ENCODE data around the gene SYNPO2L.
A peak's percentile ranks its signal among the peaks of the same experiment; 100 is the strongest.
"Not testable (repeated sequence)": the region's sequence is repeated elsewhere in the genome, so short reads cannot be mapped to it uniquely, and the experiment has no call there.

SYNPO2L gene

DNA sequence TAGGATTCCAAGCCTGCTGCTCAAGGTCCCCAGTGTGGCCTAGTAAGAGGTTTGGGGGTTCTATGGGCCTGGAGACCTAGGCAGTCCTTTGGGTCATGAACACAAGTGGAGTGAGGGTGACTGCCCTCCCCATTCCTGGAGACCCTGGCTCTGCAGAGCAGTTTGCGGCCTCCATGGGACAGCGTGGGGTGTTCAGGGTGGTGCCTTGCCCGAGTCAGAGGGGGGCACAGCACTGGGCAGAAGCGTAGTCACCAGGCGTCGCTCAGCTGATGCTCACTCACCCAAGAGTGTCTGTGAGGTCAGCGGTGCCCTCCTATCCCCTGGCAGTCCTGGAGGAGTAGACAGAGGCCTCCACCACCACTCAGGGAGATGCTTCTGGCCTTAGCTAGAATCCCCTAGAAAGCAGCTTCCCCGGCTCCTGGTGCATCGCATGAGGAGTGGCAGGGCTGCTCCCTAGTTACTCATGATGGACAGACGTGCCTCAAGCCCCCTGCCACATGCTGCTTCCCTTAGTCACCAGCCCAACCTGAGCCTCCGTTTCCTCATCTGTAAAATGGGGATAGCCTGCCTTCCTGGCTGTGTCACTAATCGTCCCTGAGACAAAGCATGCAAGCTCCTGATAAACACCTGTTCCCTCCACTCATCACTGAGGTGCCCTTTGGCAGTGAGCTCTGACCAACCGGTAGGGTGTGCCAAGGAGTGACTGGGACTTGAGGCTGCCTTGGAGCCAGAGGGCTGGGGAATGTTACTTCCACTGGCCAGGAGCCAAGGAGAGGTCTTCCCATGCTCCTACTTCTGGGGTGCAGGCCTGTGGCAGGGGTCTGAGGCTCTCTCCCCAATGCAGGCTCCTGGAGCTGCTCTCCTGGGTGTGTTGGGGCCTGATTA lies 8.6 kb upstream of the SYNPO2L start:
- not testable (repeated sequence) for H3K36me3 Mint-ChIP-seq (ENCODE audit: insufficient read depth); H3K4me3 Mint-ChIP-seq; H3K27me3 Mint-ChIP-seq; H3K9me3 Mint-ChIP-seq; H3K4me1 Mint-ChIP-seq (ENCODE audit: low read depth in 2 of 2); H3K27ac Mint-ChIP-seq; DNase-seq; ATAC-seq (replicated peaks)

DNA sequence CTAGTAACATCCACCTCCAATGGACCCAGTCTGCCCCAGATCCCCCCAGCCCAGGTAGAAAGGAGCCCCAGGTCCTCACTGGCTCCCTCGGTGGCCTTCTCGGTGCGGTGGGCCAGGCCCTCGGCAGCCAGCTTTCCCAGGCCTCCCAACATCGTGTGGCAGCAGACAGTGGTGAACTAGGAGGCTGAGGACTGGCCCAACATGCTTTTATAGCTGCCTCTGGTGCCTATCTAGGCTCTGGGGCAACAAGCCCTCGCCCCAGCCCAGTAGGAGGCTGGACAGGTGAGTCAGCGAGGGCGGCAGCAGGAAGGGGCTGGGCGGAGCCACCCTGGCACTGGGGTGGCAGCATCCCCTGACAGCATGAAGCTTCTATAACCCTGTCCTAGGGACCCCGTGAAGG lies 7.8 kb upstream of the SYNPO2L start:
- H3K36me3 Mint-ChIP-seq (ENCODE audit: insufficient read depth); DNase-seq; ATAC-seq (replicated peaks); H3K27ac Mint-ChIP-seq; H3K9me3 Mint-ChIP-seq; H3K4me3 Mint-ChIP-seq; H3K27me3 Mint-ChIP-seq; H3K4me1 Mint-ChIP-seq (ENCODE audit: low read depth in 2 of 2): not testable (repeated sequence)

DNA sequence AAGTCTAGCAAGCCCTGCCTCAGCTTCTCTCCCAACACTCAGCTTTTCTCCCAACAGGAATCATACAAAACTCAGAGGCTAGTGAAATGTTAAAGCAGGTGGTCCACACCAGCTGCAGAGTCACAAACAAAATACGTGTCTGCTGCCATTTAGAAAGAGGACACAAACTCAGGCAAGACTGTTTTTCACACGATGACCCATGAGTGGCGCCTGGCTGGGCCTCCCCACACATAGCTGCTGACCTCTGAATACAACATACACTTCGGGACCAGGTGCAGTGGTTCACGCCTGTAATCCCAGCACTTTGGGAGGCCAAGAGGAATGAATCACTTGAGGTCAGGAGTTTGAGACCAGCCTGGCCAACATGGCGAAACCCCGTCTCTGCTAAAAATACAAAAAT lies 6.9 kb upstream of the SYNPO2L start:
- not testable (repeated sequence) for H3K9me3 Mint-ChIP-seq; H3K36me3 Mint-ChIP-seq (ENCODE audit: insufficient read depth); ATAC-seq (replicated peaks); H3K4me1 Mint-ChIP-seq (ENCODE audit: low read depth in 2 of 2); DNase-seq; H3K27me3 Mint-ChIP-seq; H3K27ac Mint-ChIP-seq; H3K4me3 Mint-ChIP-seq

DNA sequence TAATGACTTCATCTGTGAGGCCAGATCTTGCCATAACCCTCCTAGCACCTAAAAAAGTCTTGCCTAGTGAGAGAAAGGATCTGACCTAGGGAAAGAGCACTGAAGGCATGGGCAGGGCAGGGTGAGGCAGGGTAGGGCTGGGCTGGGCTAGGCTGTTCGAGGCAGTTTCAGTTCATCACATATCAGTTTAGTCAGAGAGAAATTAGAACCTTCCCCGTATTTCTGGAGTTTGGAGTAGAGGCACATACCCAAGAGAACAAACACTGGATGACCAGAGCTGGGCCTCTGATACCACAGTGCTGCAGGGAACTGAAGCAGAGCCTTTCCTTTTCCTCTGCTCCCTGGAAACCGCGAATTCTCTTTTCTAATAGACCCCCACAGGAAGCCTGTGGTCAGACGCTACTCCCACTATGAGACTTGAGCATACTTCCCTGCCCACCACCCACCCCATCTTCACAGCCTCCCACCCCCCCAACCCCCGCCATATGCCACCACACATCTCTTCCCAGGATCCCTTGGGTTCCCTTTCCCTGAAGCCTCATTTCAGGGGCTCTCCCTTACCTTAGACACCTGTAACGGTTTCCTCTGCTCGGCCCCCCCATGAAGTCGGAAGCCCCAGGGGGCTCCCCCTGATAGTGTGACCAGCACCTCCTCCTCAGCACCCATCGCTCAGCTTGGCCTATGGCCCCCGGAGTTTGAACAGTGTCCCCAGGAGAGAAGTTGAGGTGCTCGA lies 406 bp downstream of the SYNPO2L start:
- Mint-ChIP-seq H3K9me3 (no peaks in the 10 kb centered on the region), H3K4me3 (no peak overlapping the region), H3K27ac (peak overlapping the region in 1 of 2 donors; percentile 48), H3K36me3 (ENCODE audit: insufficient read depth) (no peaks in the 10 kb centered on the region), H3K27me3 (peaks cover 0 to 12% of the 10 kb centered on the region in 2 donors), H3K4me1 (ENCODE audit: low read depth in 2 of 2) (peaks cover 0 to 3% of the 10 kb centered on the region in 2 donors)
- no peak for ATAC-seq (replicated peaks)
- DNase-seq, result no peak

DNA sequence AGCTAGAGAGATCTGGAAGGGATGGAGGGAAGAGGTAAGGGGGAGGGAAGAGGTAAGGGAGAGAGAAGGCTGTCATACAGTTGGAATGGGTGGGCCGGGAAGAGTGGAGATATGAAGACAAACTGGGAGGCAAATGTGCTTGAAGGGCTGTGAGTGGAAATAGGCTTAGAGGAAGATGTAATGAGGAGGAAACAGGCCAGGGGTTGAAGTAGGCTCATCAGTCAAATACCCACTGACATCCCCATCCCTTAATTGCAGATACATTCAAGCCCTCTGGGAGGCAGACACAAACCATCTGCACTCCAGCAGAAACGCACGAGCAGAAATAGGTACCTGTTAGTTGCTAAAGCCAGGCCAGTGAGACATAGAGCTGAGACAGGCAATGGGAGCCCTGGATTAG lies 2.1 kb downstream of the SYNPO2L start:
- Mint-ChIP-seq H3K27me3 (peaks cover 0 to 12% of the 10 kb centered on the region in 2 donors), H3K9me3 (no peaks in the 10 kb centered on the region), H3K27ac (no peak overlapping the region), H3K36me3 (ENCODE audit: insufficient read depth) (no peaks in the 10 kb centered on the region), H3K4me1 (ENCODE audit: low read depth in 2 of 2) (peaks cover 0 to 3% of the 10 kb centered on the region in 2 donors), H3K4me3 (no peak overlapping the region)
- ATAC-seq (replicated peaks) (no peak), DNase-seq (no peak)

DNA sequence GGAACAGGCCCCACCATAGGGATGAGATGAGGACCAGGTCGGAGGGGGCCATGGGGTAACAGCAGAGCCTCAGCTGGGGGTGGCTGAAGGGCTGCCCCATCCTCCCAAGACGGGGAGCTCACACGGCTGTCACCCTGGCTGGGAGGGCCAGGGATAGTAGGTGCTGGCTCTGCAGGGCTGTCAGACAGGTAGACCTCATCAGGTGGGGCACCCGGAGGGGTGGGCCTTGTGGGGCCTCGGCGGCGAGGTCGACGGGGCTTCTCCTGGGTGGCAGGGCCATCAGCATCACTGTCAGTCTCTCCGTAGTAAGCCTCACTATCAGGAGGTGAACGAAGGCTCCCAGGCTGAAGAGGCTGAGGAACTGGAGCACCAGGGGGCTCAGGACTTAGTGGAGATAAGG lies 2.6 kb downstream of the SYNPO2L start:
- Mint-ChIP-seq H3K9me3 (no peaks in the 10 kb centered on the region), H3K27ac (no peak overlapping the region), H3K4me3 (no peak overlapping the region), H3K27me3 (peaks cover 0 to 12% of the 10 kb centered on the region in 2 donors), H3K36me3 (ENCODE audit: insufficient read depth) (no peaks in the 10 kb centered on the region), H3K4me1 (ENCODE audit: low read depth in 2 of 2) (peaks cover 0 to 3% of the 10 kb centered on the region in 2 donors)
- DNase-seq (no peak), ATAC-seq (replicated peaks) (no peak)

DNA sequence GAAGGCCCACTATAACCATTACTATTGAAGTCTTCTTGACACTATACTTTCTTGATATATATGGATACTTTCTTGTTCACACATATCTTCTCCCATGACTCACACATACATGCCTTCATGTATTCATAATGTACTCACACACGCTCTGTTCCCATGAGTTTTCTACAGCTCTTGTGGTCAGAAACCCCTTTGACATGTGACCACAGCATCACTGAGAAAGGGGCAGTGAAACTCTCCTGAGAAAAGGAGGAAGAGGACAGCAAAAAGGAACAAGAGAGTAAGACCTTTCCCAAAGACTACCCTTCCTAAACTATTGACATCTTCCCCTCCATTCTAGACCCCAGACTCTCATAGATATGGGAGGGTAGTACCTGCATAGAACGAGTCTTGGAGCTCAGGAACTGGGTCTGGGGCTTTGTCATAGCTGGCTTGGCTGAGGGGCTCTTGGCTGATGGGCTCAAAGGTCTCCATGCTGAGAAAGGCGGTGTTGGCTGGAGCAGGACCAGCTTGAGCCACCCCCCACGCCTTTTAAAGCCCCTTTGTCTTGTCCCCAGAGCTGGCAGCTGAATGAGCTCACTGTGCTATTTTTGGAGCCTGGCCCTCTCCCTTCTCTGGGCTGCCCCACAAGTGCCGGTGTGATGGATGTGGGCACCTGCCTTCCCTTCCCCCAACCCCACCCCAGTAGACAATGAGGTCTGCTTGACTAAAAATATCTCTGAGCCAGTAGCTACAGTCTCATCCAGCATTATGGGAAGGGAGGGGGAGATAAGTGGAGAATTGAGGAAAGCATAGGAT lies 5.1 kb downstream of the SYNPO2L start:
- H3K4me1 Mint-ChIP-seq (ENCODE audit: low read depth in 2 of 2), result peaks cover 0 to 5% of the 10 kb centered on the region in 2 donors
- H3K27ac Mint-ChIP-seq, result no peak overlapping the region
- peaks cover 0 to 29% of the 10 kb centered on the region in 2 donors for H3K27me3 Mint-ChIP-seq
- ATAC-seq (replicated peaks) (no peak), DNase-seq (no peak)
- no peaks in the 10 kb centered on the region for H3K9me3 Mint-ChIP-seq
- H3K4me3 Mint-ChIP-seq, result no peak overlapping the region
- no peaks in the 10 kb centered on the region for H3K36me3 Mint-ChIP-seq (ENCODE audit: insufficient read depth)

DNA sequence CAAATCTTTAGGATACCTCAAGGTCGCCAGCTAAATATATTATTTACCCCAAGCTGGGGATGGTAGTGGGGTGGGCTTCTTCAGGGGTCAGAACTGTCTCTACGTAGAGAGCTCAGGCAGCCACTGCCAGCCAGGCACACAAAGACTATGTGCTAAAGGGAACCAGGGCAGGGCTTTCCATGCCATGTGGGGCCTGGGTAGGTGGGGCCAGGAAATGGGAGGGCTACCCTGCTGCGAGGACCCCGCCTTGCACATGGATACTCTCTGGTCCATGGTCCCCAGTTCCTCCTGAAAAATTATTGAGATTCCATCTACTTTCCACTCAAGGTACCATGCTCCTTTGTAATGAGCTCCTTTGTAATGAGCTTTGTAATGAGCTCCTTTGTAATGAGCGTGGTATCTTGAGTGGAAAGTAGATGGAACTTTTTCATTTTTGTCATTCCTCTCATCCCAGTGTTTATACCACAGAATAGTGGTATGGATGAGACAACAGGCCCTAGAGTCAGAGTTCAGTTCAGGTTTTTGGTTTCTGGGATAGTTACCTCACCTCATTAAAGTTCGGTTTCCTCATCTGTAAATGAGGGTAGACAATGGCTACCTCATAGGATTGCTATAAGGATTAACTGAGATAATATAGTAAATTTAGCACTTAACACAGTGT lies 5.8 kb downstream of the SYNPO2L start:
- Mint-ChIP-seq H3K9me3 (no peaks in the 10 kb centered on the region), H3K27me3 (peaks cover 0 to 29% of the 10 kb centered on the region in 2 donors), H3K4me3 (no peak overlapping the region), H3K4me1 (ENCODE audit: low read depth in 2 of 2) (peaks cover 0 to 2% of the 10 kb centered on the region in 2 donors), H3K36me3 (ENCODE audit: insufficient read depth) (no peaks in the 10 kb centered on the region), H3K27ac (no peak overlapping the region)
- ATAC-seq (replicated peaks) (no peak), DNase-seq (no peak)

DNA sequence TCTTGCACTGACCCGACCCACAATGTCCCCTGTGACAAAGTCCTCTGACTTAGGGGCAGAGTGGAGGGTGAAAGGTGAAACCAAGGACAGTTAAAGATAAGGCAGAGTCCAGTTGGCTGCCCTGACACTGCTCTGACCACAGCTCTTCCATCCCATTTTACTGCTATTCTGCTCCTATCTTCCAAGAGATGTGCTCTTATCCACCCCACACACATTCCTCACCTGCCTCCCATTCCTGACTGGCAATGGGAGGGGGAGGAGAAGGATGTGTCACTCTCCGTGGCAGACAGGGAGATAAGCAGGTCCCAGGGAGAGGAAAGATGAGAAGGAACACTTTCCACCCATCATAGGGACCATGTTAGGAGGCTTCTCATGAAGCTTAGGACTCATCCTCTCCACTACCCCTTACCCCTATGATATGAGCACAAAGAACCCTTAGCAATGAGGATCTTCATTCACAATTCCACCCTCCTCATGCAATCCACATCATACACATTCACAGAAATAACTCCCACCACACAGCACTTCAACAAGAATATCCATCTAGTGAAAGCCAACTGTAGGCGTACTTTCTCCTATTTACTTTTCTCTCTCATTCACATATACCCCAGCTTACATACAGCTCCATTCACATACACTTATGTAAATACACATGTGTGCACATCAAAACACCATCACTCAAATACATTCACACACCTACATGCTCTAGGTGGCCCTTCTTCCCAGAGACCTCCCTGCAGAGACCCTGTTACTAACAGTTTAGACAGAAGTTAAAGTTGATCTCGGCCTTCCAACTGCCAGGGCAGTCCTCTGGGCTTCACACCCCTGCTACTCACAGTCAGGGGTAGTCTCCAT lies 6.6 kb downstream of the SYNPO2L start:
- DNase-seq (no peak), ATAC-seq (replicated peaks) (no peak)
- peaks cover 0 to 29% of the 10 kb centered on the region in 2 donors for H3K27me3 Mint-ChIP-seq
- H3K4me3 Mint-ChIP-seq, result no peak overlapping the region
- H3K4me1 Mint-ChIP-seq (ENCODE audit: low read depth in 2 of 2), result peaks cover 0 to 5% of the 10 kb centered on the region in 2 donors
- no peak overlapping the region for H3K27ac Mint-ChIP-seq
- H3K9me3 Mint-ChIP-seq, result no peaks in the 10 kb centered on the region
- no peaks in the 10 kb centered on the region for H3K36me3 Mint-ChIP-seq (ENCODE audit: insufficient read depth)

DNA sequence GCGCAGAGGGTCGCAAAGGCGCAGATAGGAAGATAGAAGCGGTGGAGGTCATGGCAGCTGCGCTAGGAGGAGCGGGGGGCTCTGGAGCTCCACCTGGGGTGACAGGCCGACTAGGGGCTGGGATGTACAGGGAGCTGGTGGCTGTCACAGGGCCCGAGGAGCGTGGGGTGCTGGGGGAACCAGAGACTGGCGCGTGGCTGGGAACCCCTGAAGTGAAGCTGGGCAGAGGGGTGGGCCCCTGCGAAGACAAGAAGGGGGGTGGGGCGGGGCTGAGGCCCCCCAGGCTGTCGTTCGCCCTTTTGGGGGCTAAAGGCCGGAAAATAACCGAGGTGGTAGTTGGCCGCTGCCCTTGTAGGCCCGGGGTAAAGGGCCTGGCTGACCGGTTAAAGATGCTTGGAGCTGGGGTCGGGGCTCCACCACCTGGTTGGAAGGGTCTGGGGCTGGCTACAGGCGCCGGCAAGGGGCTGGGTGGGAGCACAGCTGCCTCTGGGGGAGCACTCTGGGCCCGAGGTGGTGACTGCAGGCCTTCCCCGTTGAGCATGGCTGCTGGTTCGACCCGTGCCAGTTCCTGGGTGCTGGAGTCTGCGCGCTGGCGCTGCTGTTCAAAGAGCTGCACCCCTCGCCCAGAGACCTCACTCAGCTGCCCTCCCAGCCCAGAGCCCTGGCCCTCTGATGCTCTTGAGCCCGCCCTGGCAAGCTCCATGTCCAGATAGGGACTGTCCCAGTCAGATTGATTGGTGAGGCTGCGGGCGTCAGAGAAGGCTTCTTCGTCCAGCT lies 7.8 kb downstream of the SYNPO2L start:
- H3K27ac Mint-ChIP-seq, result no peak overlapping the region
- ATAC-seq (replicated peaks), result no peak

DNA sequence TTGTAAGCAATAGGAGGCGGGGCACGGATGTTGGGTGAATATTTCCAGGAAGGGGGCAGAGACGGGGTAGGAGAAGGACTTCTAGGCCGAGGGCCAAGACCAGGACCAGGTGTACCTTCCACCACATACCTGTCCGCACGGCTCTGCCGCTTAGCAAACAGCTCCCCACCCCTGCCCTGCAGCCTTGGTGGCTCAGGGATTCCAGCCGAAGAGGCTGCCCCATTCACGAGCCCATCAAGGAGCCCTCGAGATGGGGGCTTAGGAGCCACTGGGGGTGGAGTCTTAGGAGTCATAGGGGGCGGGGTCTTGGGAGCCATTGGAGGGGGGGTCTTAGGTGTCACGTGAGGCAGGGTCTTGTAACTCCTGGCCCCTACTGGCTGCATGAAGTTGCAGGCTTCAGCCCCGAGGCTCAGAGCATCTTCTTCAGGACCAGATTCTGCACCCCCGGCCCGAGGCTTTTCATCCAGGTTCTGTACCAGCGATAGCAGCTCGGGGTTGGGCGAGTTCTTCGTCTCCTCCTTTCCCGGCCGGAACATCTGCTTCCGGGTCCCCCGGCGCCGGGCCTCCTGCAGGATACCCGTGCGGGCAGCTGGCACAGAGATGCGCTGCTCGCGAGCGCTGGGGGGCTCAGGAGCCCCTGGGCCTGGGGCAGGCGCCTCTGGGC lies 8.5 kb downstream of the SYNPO2L start:
- Mint-ChIP-seq H3K27ac (no peak overlapping the region), H3K36me3 (ENCODE audit: insufficient read depth) (no peaks in the 10 kb centered on the region), H3K4me1 (ENCODE audit: low read depth in 2 of 2) (peaks cover 0 to 6% of the 10 kb centered on the region in 2 donors), H3K4me3 (peak overlapping the region; percentile 46 to 59), H3K27me3 (peaks cover 0 to 29% of the 10 kb centered on the region in 2 donors), H3K9me3 (no peaks in the 10 kb centered on the region)
- DNase-seq (no peak), ATAC-seq (replicated peaks) (no peak)

More for the DNA sequence above, 7.8 kb downstream of the SYNPO2L start:
- no peaks in the 10 kb centered on the region for H3K36me3 Mint-ChIP-seq (ENCODE audit: insufficient read depth)
- H3K4me3 Mint-ChIP-seq, result peak overlapping the region; percentile 46 to 59
- peaks cover 0 to 6% of the 10 kb centered on the region in 2 donors for H3K4me1 Mint-ChIP-seq (ENCODE audit: low read depth in 2 of 2)
- no peaks in the 10 kb centered on the region for H3K9me3 Mint-ChIP-seq
- DNase-seq, result no peak
- H3K27me3 Mint-ChIP-seq, result peaks cover 0 to 29% of the 10 kb centered on the region in 2 donors
